HG03139 (cell line): Measurements from ENCODE around the gene SELENOS.
A peak's percentile ranks its signal among the peaks of the same experiment; 100 is the strongest.

Source experiments
- ATAC-seq: cut with Tn5 transposase; IDR thresholded peaks from one replicate; pipeline ENCODE4 v1.9.1; 2021; ENCODE audit not compliant: unreplicated experiment

Gene SELENOS

DNA sequence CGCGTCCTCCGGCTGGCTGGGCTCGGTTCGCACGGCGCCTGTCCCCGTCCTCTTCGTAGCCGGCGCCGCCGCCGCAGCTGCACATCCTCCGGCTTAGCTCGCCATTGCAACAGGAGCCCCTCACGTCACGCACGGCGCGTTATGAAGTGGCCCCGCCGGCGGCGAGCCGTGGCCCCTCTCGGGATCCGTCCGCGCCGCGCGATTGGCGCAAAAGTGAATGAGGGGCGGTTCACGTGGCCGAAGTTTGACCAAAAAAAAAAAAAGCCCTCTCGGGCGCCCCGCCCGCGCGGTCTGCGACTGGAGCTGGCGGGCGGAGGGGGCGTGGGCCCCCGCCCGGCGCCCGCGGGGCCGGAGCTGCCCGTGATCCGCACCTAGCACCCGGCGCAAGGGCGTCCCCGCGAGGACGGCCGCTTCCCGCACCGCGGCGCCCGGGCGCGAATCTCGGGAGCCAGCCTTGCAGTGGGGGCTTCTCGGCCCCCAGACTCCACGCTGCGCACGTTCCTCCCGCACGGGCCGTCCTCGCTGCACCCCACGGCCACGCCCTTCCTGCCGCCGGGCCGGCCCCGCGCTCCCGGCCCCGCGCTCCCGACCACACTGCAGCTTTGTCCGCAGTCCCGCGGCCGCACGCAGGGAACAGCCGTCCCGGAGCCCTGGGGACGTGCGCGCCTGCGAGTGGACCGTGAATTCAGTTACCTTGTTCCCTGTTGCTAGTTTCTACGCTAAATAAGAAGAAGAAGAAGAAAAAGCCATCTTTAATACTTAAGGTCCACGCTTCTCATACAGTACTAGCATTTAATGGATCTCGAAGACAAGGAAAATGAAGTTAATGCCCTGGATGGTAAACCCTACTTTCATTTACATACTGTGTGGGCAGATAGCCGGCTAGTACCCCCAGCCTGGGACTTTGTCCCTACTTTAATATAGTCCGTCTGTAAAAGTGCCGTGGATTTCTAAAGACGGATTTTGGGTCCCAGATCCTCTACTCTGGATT, 25.2 kb downstream of the SELENOS start, which contains the start of gene CHSY1:
Gene CHSY1, minus strand, starts transcription at position 219 of the 991 bp plus-strand sequence. CDS start 592 bp downstream, outside the sequence.
- ATAC-seq = peak; percentile 57

DNA sequence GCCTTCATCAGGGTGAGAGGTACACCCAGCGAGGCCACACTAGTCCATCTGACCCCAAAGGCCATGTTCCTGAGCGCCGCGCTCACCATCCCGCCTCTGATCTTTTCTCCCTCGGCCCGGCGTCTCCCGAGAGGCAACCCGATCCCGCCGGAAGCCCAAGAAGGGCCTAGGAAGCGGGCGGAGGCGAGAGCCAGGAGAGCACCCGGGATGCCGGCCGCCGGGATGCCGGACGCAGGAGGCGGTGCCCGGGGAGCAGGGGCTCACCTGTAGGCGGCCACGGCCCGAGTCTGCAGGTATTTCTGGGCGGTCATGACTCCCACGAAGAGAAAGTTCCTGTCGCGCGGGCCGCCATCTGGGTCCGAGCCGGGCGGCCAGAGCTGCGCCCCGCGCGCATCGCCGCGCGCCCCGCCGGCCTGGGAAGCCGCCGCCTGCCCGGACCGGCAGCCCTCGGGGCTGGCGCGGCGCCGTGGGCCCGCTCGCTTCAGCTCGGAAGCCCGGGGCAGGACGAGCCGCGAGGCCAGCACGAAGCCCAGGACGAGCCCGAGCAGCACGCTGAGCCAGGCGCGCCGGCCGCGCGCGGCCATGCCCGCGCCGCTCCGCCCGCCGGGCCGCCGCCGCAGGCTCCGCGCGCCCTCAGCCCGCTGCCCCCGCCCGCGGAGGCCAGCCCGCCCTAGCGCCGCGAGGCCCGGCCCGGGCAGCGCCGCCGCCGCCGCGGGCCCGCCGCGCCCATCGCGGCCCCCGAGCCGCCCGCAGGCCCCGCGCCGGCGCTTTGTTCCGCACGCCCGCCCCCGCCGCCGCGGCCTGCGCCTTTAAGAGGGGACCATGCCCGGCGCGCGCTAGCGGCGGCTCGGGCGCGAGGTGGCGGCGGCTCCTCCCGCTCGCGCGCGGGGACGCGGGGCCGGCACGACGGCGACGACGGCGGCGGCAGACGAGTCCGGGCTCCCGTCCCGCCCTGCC, 26.1 kb downstream of the SELENOS start:
- peak; percentile 32 for ATAC-seq

DNA sequence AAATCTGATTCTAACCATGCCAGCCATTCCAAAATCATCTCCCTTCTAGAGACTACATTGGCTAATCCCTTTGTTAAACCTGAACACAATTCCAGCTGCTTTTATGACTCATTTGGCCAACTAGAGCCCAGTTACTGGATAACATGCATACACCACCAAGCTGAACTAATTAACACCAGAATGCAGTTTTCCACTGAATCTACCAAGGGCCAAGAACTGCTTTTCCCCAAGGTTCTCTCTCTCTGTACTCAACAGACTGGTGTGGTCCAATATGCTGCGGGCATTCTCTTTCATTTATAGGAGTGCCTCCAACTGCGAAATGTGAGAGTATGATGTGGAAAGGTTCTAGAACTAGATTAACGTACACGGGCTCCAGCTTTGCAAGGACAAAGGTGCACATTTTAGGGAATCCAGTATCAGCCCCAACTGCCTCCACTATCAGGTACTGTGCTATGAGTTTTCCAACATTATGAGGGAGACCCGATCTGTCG, 26.9 kb downstream of the SELENOS start:
- ATAC-seq = no peak

DNA sequence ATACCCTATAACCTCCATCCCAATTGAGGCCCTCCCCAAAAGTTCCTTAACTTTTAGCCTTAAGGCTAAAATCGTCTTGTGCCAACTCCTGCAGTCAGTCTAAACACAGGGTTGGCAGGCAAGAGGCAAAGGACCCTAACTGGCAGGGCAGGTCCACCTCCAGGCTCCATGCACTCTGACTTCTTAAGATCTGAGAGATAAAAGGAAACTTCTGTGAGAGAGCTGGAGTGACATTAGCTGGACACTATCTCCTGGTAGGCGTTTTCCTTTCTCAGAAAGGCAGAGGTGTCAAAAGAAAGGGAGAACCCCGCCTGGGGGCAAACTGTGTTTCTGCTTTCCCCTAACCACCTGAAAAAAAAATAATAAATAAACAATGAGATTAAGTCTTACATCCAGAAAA, 29.0 kb downstream of the SELENOS start:
- no peak for ATAC-seq

DNA sequence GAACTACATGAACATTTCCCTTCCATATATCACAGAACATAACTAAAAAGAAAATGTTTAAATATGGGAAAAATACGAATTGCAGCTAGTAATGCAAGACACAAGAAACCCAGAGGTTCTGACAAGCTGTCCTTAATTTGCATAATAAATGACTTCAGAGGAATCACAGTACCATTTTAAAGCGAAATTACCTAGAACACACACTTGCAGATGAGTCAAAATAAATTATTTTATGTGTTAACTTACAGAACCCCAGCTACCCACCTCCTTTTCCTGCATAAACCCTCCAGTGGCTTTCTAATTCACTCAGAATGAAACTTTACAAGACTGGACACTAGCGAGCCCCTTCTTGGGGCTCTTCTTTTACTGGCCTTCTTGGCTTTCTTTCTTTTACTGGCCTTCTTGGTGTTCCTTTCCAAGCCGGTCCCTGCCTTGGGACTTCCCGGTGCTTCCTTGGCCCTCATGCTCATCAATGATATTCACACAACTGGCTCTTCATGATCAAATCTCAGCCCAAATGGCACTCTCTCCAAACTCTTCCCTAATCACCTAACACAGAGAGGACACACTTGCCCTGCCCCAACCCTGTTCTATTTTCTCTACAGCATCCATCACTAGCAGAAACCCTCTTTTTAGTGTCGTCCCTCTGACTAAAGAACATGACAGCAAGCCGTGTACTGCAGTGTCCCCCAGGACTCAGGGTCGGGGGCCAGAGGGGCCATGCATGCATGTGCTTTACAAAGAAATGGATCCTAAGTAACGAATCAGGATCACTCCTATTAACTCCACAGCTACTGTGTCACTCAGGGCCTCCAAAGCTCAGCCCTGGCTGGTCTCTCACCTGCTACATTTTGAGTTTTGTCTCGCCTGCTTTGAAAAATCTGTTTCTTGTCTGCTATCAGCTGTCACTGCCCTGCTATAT, 30.2 kb downstream of the SELENOS start:
- ATAC-seq = no peak

DNA sequence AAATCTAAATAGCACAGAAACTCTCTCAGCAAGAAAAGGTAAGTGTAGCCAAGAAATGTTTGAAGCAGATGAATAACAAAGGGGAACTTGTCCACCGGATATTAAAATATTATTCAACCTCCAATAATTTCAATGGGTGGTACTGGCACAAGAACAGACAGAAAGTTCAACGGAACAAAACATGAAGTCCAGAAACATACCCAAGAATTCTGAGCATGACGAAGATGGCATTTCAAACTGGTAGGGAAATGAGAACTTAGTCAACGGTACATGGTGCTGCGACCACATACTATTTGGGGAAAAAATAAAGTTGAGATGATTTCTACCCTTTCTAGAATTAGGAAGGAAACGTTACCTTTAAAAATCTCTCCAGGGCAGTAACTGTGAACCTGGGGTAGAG, 30.9 kb downstream of the SELENOS start:
- no peak for ATAC-seq

DNA sequence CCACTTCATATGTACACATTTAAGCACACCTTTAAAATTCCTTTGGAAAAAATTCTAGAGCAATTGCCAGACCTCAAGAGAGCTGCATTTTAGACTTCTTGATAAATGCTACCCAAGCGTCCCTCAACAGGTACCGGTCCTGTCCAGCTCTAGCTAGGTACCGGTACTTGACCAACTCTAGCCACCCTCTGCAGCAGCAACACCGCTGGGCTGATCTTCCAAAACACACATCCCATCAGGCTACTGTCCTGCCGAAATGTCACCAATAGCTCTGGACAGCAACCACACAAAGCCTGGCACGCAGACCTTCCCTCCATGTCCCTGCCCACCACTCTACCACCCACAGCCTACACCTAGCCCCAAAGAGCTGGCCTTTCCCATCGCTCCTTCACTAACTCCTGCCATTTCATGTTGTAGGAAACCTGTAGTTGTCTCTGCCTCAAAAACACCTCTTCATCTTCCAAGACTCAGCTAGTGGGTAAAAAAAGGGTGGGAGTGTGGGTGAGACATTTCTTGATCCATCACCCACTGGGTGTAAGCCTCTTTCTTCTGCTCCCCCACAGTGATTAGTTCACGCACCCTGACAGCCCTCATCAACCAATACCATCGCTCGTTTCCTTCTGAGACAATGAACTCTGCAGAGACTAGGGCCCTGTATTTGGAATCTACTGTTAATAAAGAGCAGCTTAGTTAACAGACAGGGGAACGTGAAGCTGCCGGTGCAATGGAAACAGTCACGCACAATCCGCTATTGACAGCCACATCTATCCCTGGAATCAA, 32.2 kb downstream of the SELENOS start:
- no peak for ATAC-seq

DNA sequence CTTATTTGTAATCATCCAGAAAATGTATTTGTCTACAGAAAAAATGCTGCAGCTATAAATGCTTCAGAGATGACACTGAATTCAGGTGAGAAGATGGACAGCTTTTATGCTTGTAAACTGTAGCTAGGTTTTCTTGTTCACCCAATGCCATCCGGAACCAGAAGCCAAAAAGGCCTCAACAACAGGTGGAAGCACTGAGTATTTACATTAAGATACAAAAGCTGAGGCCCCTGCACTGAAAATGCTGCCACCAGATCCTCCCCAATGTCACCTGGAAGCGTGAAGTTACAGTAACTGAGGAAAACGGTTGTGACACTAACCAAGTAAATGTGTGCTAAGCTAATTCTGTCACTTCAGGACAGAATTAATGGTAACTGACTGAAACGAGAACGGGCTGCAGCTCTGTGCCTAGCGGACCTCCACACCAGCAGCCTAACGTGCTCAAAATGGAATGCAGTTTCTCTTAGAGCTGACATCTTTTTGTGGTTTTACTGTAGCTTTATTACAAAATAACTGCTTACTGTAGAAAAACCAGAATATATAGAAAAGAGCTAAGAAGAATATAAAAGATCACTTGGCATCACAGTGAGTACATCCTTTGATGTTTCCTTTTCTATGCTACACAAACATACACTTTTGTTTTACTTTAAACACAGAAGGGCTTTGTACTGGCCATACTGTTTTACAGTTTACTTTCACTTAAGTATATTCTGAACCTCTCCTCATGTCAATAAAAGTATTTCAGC, 33.1 kb downstream of the SELENOS start:
- ATAC-seq = no peak

DNA sequence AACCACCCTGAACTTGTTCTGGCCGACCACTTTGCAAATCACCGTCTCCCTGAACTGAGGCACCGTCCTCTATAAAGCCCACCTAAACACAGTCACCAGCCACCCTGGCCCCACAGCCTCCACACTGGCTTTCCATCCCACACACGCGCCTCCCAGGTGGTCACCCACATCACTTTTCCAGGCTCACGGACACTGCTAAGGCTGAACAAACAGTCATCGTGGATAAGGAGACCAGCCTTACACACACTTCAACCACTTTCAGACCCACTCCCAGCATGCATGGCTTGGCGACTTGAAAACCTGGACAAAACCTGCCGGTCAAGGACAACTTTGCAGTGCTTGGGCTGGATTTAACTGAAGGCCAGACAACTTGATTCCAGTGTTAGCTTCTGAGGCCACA, 33.9 kb downstream of the SELENOS start:
- no peak for ATAC-seq

DNA sequence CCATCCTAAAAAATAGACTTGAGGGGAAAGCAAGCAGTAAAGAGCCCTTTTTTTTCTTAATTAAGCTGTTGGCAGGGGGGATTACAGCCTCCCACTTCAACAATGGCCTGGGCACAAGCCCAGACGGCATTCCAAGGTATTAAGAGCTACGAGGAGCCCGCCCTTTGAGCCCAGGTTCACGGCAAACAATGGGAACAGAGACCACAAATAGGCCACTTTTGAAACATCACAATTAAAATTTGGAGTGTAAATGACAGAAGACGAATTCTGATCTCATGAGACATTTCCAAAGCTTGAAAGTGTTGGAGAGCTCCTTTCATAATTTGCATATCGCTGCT, 34.3 kb downstream of the SELENOS start:
- no peak for ATAC-seq

DNA sequence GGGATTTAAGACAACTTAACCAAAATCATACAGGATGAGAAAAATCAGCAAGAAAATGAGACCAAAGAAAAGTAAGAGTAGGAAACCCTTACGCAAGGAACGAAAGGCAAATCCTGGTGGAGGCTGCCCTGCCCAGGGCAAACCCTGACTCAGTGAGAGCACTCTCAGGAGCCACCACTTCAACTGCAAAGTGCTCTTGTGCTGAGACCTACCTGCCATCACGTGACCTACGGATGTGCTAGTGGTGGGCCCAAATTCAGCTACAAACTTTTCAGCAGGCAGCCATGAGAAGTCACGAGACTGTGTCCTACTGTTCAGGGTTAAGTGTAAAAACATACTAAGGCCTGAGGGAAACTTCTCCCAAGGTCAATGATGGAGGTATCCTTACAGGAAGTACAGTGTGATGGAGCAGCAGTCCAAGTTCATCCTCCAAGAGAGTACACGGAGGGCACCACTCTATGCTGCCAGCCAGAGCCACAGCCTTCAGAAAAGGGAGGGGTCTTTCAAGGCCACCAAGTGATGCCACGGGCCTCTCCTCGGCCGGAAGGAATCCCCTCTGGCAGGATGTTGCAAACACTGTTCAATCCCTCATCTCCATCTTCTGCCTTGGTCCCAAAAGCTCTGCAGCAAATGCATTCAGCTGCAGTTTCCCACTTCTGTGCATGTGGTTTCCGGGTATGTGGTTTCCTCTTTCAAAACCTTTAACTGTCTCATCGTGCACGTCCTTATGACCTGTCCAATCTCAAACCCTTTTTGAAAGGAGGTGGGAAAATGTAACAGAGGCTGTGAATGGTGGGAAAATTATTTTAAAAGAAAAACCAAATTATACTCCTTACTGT, 34.9 kb downstream of the SELENOS start:
- ATAC-seq = peak; percentile 61

DNA sequence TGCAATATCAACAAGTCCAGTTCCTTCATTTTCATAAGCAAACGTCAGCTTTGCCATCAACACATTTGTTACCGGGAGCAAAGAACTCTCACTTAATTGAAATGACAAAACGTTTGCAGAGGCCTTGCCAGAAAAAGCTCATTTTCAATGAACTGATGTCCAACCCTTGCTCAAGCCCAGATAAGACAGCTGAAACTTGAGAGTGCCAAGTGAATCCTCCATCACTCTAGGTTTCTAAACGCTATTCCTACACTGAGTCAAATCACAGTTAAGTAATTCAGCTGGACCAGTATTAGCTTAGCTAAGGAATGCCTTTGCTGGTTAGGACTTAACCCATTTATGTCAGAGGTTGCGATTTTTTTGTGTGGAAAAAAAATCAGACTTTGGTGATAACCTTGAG, 36.9 kb downstream of the SELENOS start:
- no peak for ATAC-seq

DNA sequence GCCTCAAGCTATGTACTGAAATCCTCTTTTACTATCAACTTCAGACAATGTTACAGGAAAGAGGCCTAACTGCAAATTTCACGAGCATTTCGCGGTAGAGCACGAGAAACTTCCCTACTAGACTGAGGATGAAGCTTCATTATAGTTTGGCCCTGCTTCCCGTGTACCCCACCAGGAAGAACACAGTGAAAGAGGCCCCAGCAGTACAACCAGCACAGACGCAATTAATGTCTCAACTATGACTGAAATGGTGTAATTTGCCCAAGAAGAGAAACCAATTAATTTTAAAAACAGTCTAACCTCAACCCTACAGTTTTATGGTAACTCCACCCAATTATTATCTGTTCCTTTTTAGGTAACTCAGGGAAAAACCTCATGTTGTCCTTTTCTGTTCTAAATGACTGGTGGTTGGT, 37.6 kb downstream of the SELENOS start:
- ATAC-seq = no peak

DNA sequence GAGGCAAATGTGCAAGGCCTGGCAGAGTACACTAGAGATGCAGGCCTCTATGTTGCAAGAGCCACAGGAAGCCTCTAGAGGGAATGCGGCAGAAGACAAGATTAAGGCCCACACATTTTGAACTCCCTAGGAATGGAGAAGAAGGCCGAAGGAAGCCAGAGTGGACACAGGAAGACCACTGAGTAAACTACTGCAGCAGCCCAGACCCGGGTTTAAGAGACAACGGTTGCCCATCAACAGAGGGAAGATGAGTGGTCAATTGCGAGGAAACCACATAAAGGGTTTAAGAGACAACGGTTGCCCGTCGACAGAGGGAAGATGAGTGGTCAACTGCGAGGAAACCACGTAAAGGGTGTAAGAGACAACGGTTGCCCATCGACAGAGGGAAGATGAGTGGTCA, 40.0 kb downstream of the SELENOS start:
- no peak for ATAC-seq

DNA sequence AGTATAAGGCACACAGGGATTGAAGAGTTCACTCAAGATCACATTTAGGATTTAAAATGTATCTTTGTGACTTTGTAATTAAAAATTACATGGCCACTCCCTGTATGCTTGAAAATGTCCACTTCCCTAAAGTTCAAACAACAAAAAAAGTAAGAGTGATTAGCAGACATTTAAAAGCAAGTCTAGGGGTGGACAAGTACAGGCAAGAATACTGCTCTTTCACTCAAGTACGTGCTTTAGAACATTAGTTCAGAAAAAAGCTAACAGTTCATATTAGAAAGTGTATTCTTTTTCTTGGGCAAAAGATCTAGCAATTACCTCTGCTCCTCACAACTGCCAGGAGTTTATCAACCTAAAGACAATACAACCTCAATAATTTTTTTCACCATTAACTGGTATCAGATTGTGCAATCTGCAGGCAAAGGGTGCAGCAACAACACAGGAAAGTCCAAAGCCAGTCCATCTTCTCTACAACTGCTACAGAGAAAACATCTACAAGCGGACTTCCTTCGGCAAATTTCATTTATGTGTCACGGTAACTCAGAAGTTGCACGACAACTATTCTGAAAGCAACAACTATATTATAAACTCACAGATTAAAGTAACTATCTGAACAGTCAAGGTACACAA, 43.5 kb downstream of the SELENOS start:
- ATAC-seq = no peak

DNA sequence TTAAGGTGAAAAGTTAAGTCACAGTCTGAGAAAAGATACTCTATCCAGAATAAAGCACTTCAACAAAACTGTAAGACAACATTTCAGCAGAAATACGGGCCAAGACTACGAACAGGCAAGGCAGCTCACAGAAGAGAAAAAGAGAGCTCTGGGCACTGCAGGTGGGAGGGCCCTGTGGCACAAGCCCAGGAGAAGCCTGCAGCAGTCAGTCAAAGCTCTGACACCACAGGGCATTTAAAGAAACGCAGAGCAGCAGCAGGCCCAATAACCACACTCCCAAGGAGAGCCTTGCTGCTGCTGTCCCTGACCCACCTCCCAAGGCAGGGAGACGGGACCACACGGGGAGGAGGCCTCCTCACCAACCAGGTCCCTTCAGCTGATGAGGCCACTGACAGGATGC, 44.6 kb downstream of the SELENOS start:
- no peak for ATAC-seq

DNA sequence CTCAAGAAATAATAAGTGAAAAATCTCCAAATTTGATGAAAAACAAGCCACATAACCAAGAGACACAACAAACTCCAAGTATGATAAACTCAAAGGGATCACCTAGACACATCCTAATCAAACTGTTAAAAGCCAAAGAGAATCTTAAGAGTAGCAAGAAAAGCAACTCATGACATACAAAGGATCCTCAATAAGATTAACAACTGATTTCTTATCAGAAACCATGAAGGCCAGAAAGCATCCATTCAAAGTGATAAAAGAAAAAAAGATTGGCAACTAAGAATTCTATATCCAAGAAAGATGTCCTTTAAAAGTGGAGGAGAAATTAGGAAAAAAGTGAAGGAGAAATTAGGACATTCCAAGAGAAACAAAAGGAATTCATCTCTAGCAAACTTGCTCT, 49.0 kb downstream of the SELENOS start:
- ATAC-seq = no peak

DNA sequence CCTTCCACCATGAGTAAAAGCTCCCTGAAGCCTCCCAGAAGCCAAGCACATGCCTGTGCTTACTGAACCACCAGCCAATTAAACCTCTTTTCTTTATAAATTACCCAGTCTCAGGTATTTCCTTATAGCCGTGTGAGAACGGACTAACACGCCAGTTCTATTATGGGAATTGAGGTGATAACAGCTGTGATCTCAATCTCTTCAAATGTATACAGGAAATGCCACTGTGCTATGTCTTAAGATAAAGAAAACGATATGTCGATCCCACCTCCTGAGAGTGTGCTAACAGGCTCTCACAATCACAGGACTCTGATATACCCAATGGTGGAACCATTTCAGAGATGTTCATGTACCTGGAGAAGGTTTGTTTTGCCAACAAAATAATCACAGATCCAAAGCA, 51.6 kb downstream of the SELENOS start:
- no peak for ATAC-seq
